GM19463 (cell line): ENCODE data around the gene LARP4B.

ENCODE experiments used
- ATAC-seq: cut with Tn5 transposase; IDR thresholded peaks from one replicate; pipeline ENCODE4 v1.9.1; 2021; ENCODE audit warnings: mild to moderate bottlenecking, moderate library complexity; ENCODE audit not compliant: unreplicated experiment

The LARP4B gene

GRCh38 chr10:836782-837181 is 94.7 kb downstream of the LARP4B start:
- ATAC-seq = no peak

GRCh38 chr10:834493-834892 is 97.0 kb downstream of the LARP4B start:
- no peak for ATAC-seq

- ATAC-seq = no peak
These were observed 102.3 kb downstream of the LARP4B start for GRCh38 chr10:829241-829640.

- ATAC-seq = no peak
These were observed 103.3 kb downstream of the LARP4B start for GRCh38 chr10:828191-828590.

GRCh38 chr10:824946-825345 is 106.6 kb downstream of the LARP4B start:
- ATAC-seq = no peak

GRCh38 chr10:824497-824896 is 107.0 kb downstream of the LARP4B start:
- ATAC-seq = no peak

- peak; percentile 63 for ATAC-seq
These were observed 108.7 kb downstream of the LARP4B start for GRCh38 chr10:822661-823367.

GRCh38 chr10:822197-822596 is 109.3 kb downstream of the LARP4B start:
- ATAC-seq = no peak

GRCh38 chr10:821322-821721 is 110.2 kb downstream of the LARP4B start:
- ATAC-seq = no peak

- no peak for ATAC-seq
These were observed 111.7 kb downstream of the LARP4B start for GRCh38 chr10:819816-820215.

- ATAC-seq = no peak
These were observed 112.2 kb downstream of the LARP4B start for GRCh38 chr10:819326-819725.

GRCh38 chr10:818526-819220 is 112.8 kb downstream of the LARP4B start:
- no peak for ATAC-seq

GRCh38 chr10:818010-818409 is 113.5 kb downstream of the LARP4B start:
- ATAC-seq = no peak

GRCh38 chr10:817371-817770 is 114.1 kb downstream of the LARP4B start:
- ATAC-seq = no peak

- ATAC-seq = no peak
These were observed 114.5 kb downstream of the LARP4B start for GRCh38 chr10:816958-817357.

GRCh38 chr10:816091-816477 is 115.4 kb downstream of the LARP4B start:
- no peak for ATAC-seq

GRCh38 chr10:815338-816090 is 116.0 kb downstream of the LARP4B start:
- ATAC-seq = no peak

- ATAC-seq = no peak
These were observed 116.8 kb downstream of the LARP4B start for GRCh38 chr10:814536-815302.

- no peak for ATAC-seq
These were observed 118.2 kb downstream of the LARP4B start for GRCh38 chr10:813286-813685.

- ATAC-seq = no peak
These were observed 118.7 kb downstream of the LARP4B start for GRCh38 chr10:812787-813186.
